IMR-90 (cell line): ENCODE measurements around the gene MAP4. TPM values are rescaled to one million over a fixed set of nuclear protein-coding genes. Genes with fewer than 3 reads are reported as not detected.

ENCODE experiments used
- ATAC-seq: fragments of 200-7000 bp; cut with Tn5 transposase; 2 replicates; pipeline ENCODE4 v1.9.1; 2020; ENCODE audit warnings: low read depth, mild to moderate bottlenecking, moderate library complexity
- BruUV-seq: library from RNA; stranded (reverse); fragments of 400-500 nt; replicated peaks from 2 replicates; lab custom pipeline; 2021; lab: Mats Ljungman, UMichigan
- CTCF ChIA-PET: fragments of 300-600 bp; formaldehyde crosslinking; extraction: SDS; loops from one replicate; lab custom pipeline; 2021; ENCODE audit warnings: antibody characterized with exemption; lab: Yijun Ruan, JAX
- POLR2A ChIA-PET: fragments of 300-600 bp; sonication (Branson Sonifier 250); formaldehyde crosslinking; loops from one replicate; lab custom pipeline; 2022; ENCODE audit warnings: antibody characterized with exemption; ENCODE audit not compliant: unreplicated experiment; lab: Charles Lee
- DNase-seq: peaks from one replicate; pipeline ENCODE4 v3.0.0; 2013
- H2AFZ ChIP-seq: replicated peaks from 2 replicates; pipeline ENCODE3; 2013; ENCODE audit warnings: low read length, mild to moderate bottlenecking; ENCODE audit not compliant: poor library complexity
- H2AK5ac ChIP-seq: 2 replicates; pipeline ENCODE4 v1.6.1; 2013; ENCODE audit warnings: low read depth, low read length, inconsistent platforms
- H2AK9ac ChIP-seq: replicated peaks from 2 replicates; pipeline ENCODE3; 2013; ENCODE audit warnings: mild to moderate bottlenecking, low read depth, low read length, moderate library complexity; ENCODE audit not compliant: poor library complexity
- H2BK120ac ChIP-seq: 2 replicates; pipeline ENCODE4 v1.6.1; 2013; ENCODE audit warnings: low read depth, low read length, inconsistent platforms
- H2BK15ac ChIP-seq: 3 replicates; pipeline ENCODE4 v1.6.1; 2013; ENCODE audit warnings: low read depth, low read length, inconsistent platforms
- H2BK20ac ChIP-seq: 2 replicates; pipeline ENCODE4 v1.6.1; 2013; ENCODE audit warnings: low read depth, mild to moderate bottlenecking, inconsistent platforms, low read length, moderate library complexity
- H2BK5ac ChIP-seq: 2 replicates; pipeline ENCODE4 v1.6.1; 2013; ENCODE audit warnings: mild to moderate bottlenecking, low read depth, low read length, inconsistent platforms; ENCODE audit not compliant: poor library complexity, severe bottlenecking
- H3K14ac ChIP-seq: replicated peaks from 2 replicates; pipeline ENCODE4 v1.6.1; 2013; ENCODE audit warnings: low read depth, low read length, inconsistent platforms
- H3K18ac ChIP-seq: 2 replicates; pipeline ENCODE4 v1.6.1; 2013; ENCODE audit warnings: low read depth, low read length, control low read depth
- H3K23ac ChIP-seq: 2 replicates; pipeline ENCODE4 v1.6.1; 2013; ENCODE audit warnings: low read depth, low read length, inconsistent platforms
- H3K27ac ChIP-seq: 2 replicates; pipeline ENCODE4 v1.5.1; 2013; ENCODE audit warnings: mild to moderate bottlenecking, control low read depth, low read length; ENCODE audit not compliant: insufficient read depth
- H3K27me3 ChIP-seq: 2 replicates; pipeline ENCODE4 v1.6.1; 2013; ENCODE audit warnings: low read length; ENCODE audit not compliant: control insufficient read depth, insufficient read depth
- H3K36me3 ChIP-seq: 2 replicates; pipeline ENCODE4 v1.6.1; 2013; ENCODE audit warnings: low read length, mixed read lengths; ENCODE audit not compliant: control insufficient read depth, insufficient read depth
- H3K4ac ChIP-seq: 2 replicates; pipeline ENCODE4 v1.6.1; 2013; ENCODE audit warnings: low read depth, low read length, inconsistent platforms
- H3K4me1 ChIP-seq: 2 replicates; pipeline ENCODE4 v1.6.1; 2013; ENCODE audit warnings: low read length, mixed read lengths; ENCODE audit not compliant: control insufficient read depth, insufficient read depth
- H3K4me2 ChIP-seq: 2 replicates; pipeline ENCODE4 v1.6.1; 2013; ENCODE audit warnings: low read depth, mild to moderate bottlenecking, control low read depth, low read length, moderate library complexity
- H3K4me3 ChIP-seq: 2 replicates; pipeline ENCODE4 v1.5.1; 2013; ENCODE audit warnings: low read depth, mild to moderate bottlenecking, control low read depth, low read length, moderate library complexity; ENCODE audit not compliant: insufficient read depth
- H3K56ac ChIP-seq: 2 replicates; pipeline ENCODE4 v1.6.1; 2013; ENCODE audit warnings: low read length, inconsistent platforms; ENCODE audit not compliant: insufficient read depth; ENCODE audit errors: extremely low read depth
- H3K79me1 ChIP-seq, 2 experiments: 2 replicates each; pipeline ENCODE4 v1.6.1; 2013; ENCODE audit warnings: low read length in 2 of 2, inconsistent platforms in 1 of 2, low read depth in 1 of 2
- H3K9ac ChIP-seq: 2 replicates; pipeline ENCODE4 v1.6.1; 2013; ENCODE audit warnings: low read depth, low read length, control low read depth
- H3K9me1 ChIP-seq: 2 replicates; pipeline ENCODE4 v1.6.1; 2013; ENCODE audit warnings: low read length, inconsistent platforms; ENCODE audit not compliant: insufficient read depth
- H3K9me3 ChIP-seq: 2 replicates; pipeline ENCODE4 v1.6.1; 2013; ENCODE audit warnings: low read length; ENCODE audit not compliant: control insufficient read depth, insufficient read depth
- H4K20me1 ChIP-seq: 2 replicates; pipeline ENCODE4 v1.6.1; 2013; ENCODE audit warnings: low read length, inconsistent platforms; ENCODE audit not compliant: insufficient read depth
- H4K5ac ChIP-seq: 2 replicates; pipeline ENCODE4 v1.6.1; 2013; ENCODE audit warnings: mild to moderate bottlenecking, low read depth, low read length, control low read depth
- H4K8ac ChIP-seq, 2 experiments: 2 replicates each; pipeline ENCODE4 v1.6.1; 2013; ENCODE audit warnings: low read depth in 2 of 2, low read length in 2 of 2, control low read depth in 1 of 2, inconsistent platforms in 1 of 2
- H4K91ac ChIP-seq: 2 replicates; pipeline ENCODE4 v1.6.1; 2013; ENCODE audit warnings: low read depth, low read length, inconsistent platforms; ENCODE audit not compliant: insufficient read depth
- BHLHE40 ChIP-seq: fragments of 150-350 bp; IDR thresholded peaks from 2 replicates; pipeline ENCODE4 v1.6.1; 2016; ENCODE audit warnings: mild to moderate bottlenecking, low read depth, low read length
- CTCF ChIP-seq: conservative IDR thresholded peaks from 2 replicates; pipeline ENCODE4 v1.5.1; 2012; ENCODE audit warnings: mild to moderate bottlenecking, low read depth, low read length, improper control_type of control experiment
- ELK1 ChIP-seq: fragments of 150-350 bp; IDR thresholded peaks from 2 replicates; pipeline ENCODE4 v1.6.1; 2016; ENCODE audit warnings: low read depth, mild to moderate bottlenecking, low read length, moderate library complexity, borderline replicate concordance
- MAZ ChIP-seq: IDR thresholded peaks from 2 replicates; pipeline ENCODE4 v1.6.1; 2012; ENCODE audit warnings: low read depth, mild to moderate bottlenecking, low read length, improper control_type of control experiment, moderate library complexity, borderline replicate concordance
- MXI1 ChIP-seq: IDR thresholded peaks from 2 replicates; pipeline ENCODE4 v1.6.1; 2012; ENCODE audit warnings: low read depth, mild to moderate bottlenecking, low read length, moderate library complexity, borderline replicate concordance
- NFE2L2 ChIP-seq: fragments of 150-350 bp; IDR thresholded peaks from 2 replicates; pipeline ENCODE4 v1.6.1; 2016; ENCODE audit warnings: low read depth, mild to moderate bottlenecking, low read length
- POLR2A ChIP-seq: IDR thresholded peaks from 2 replicates; pipeline ENCODE4 v1.6.1; 2012; ENCODE audit warnings: mild to moderate bottlenecking, low read depth, low read length
- RAD21 ChIP-seq: IDR thresholded peaks from 2 replicates; pipeline ENCODE4 v1.6.1; 2012; ENCODE audit warnings: low read length, improper control_type of control experiment
- RCOR1 ChIP-seq: IDR thresholded peaks from 2 replicates; pipeline ENCODE4 v1.6.1; 2012; ENCODE audit warnings: mild to moderate bottlenecking, low read length, improper control_type of control experiment; ENCODE audit not compliant: insufficient replicate concordance
- RFX5 ChIP-seq: IDR thresholded peaks from 2 replicates; pipeline ENCODE4 v1.8.0; 2012; ENCODE audit warnings: low read depth, mild to moderate bottlenecking, low read length, moderate library complexity
- SMC3 ChIP-seq: fragments of 150-350 bp; IDR thresholded peaks from 2 replicates; pipeline ENCODE4 v1.6.1; 2016; ENCODE audit warnings: low read depth, mild to moderate bottlenecking, antibody characterized with exemption, low read length, moderate library complexity
- WGBS, 2 experiments: methylation state at CpG; one replicate each; pipeline versions ENCODE4 v1.1.5 to v1.1.7; 2013; ENCODE audit warnings: missing lambda C conversion rate in 2 of 2; ENCODE audit not compliant: insufficient read length in 1 of 2; ENCODE audit errors: extremely low coverage in 2 of 2; 5-methylcytosine and 5-hydroxymethylcytosine counted together
- dilution Hi-C: fragments of 300-500 bp; cut with HindIII; formaldehyde crosslinking; loops from one replicate; pipeline ENCODE4 v1.14.3; 2018; ENCODE audit warnings: low sequenced_read_pairs; ENCODE audit not compliant: unreplicated experiment
- in situ Hi-C: fragments of 300-500 bp; cut with MboI; formaldehyde crosslinking; loops from 3 replicates; pipeline ENCODE4 v1.14.3; 2019; ENCODE audit warnings: low sequenced_read_pairs, inconsistent platforms, mixed read lengths
- intact Hi-C: fragments of 100-400 bp; cut with micrococcal nuclease; formaldehyde crosslinking; loops from 2 replicates; pipeline ENCODE4 v1.10.0; 2022
- polyA plus RNA-seq, 3 experiments: library from polyadenylated mRNA; depleted of rRNA; stranded (reverse); fragments of >200 nt; gene quantifications; 2 replicates each; pipeline ENCODE4 v1.2.3, GENCODE V29; 2012; ENCODE audit warnings: low replicate concordance in 1 of 3
- total RNA-seq: library from RNA; depleted of rRNA; stranded (reverse); fragments of >200 nt; gene quantifications from 2 replicates; pipeline ENCODE4 v1.2.3, GENCODE V29; 2012

Gene MAP4
- total and polyA plus RNA-seq, 2 of the 4 experiments (the other 2 are of a cell fraction) = 87.8 to 216 TPM

GRCh38 chr3:47971081-47971480 lies 45.1 kb downstream of the MAP4 start:
- no peak overlapping the region for H2AFZ ChIP-seq
- H2AK5ac ChIP-seq = no peak overlapping the region
- intact Hi-C loops = no loop called here
- peaks cover 6% of the 10 kb centered on the region for H3K9me1 ChIP-seq
- H3K27me3 ChIP-seq = no peaks in the 10 kb centered on the region
- TF ChIP-seq CTCF (no peak), MXI1 (no peak), POLR2A (no peak), ELK1 (no peak), RFX5 (no peak), RCOR1 (no peak), RAD21 (no peak), NFE2L2 (no peak), BHLHE40 (no peak), MAZ (no peak), SMC3 (no peak)
- ChIA-PET POLR2A (no interaction called here), CTCF (no interaction called here)
- no peak overlapping the region for H4K8ac ChIP-seq
- peaks cover 2% of the 10 kb centered on the region; the same call in 1 of the 2 replicates for H3K4me1 ChIP-seq
- no peak overlapping the region for H3K4me3 ChIP-seq
- H3K14ac ChIP-seq = no peak overlapping the region
- no peak overlapping the region for H2BK20ac ChIP-seq
- H3K4ac ChIP-seq = no peak overlapping the region
- BruUV-seq = no TSS peak
- H2AK9ac ChIP-seq = no peak overlapping the region
- H3K9me3 ChIP-seq = no peaks in the 10 kb centered on the region
- no peak overlapping the region for H3K23ac ChIP-seq
- in situ Hi-C loops = no loop called here
- H3K36me3 ChIP-seq = peaks cover 10% of the 10 kb centered on the region
- H3K18ac ChIP-seq = no peak overlapping the region
- DNase-seq = no peak
- H2BK5ac ChIP-seq = no peak overlapping the region
- no peak overlapping the region for H3K27ac ChIP-seq
- H3K56ac ChIP-seq = no peak overlapping the region
- H4K20me1 ChIP-seq = peaks cover 15% of the 10 kb centered on the region
- no peak for ATAC-seq
- no peak overlapping the region for H4K91ac ChIP-seq
- no CpG with 5 or more reads among the region's 3 CpGs for WGBS, 2 experiments
- H2BK120ac ChIP-seq = no peak overlapping the region
- dilution Hi-C loops = no loop called here
- H3K79me1 ChIP-seq = peaks cover 27 to 74% of the 10 kb centered on the region in 2 experiments
- H3K4me2 ChIP-seq = no peak overlapping the region
- H4K5ac ChIP-seq = no peak overlapping the region
- no peak overlapping the region for H3K9ac ChIP-seq
- no peak overlapping the region for H2BK15ac ChIP-seq
